GM19395 (cell line): ENCODE measurements around the gene ADGRG1.
"Not testable (repeated sequence)": the region's sequence is repeated elsewhere in the genome, so short reads cannot be mapped to it uniquely, and the experiment has no call there.

Experiments used
- ATAC-seq: cut with Tn5 transposase; IDR thresholded peaks from one replicate; pipeline ENCODE4 v1.9.1; 2021; ENCODE audit warnings: mild to moderate bottlenecking, moderate library complexity; ENCODE audit not compliant: unreplicated experiment

The ADGRG1 gene

DNA sequence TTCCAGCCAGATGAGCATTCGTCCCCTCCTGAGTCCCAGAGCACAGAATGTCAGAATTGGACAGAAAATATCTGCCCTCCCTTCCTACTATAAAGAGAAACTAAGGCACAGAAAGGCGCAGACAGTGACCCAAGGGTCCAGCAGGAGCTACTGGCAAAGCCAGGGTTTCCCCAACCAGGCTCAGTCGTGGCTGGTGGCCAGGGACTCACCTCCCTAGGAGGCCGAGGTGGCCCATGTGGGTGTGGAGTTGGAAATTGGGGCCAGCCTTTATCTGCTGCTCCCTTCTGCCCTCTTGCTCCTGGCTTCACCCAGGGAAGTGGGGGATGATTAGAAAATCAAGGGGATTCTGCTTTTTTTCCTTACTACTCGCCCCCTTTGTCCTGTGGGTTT lies 67.2 kb downstream of the ADGRG1 start:
- no peak for ATAC-seq

DNA sequence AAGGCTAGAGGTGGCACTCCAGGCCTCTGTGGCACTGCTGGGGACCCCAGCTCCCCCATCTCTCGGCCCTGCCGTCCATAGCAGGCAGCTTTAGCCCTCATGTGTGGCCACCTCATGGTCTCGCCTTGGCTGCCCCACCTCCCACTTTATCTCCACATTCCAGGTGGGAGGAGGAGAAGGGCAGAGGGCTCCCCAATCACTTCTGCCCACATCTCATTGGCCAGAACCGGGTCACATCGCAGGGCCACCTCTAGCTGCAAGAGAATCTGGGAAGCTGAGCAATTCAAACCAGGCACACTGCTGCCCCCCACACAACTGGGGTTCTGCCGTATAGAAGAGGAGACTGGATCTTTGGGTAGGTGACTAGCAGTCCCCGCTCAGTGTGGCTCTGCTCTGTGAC lies 67.8 kb downstream of the ADGRG1 start:
- no peak for ATAC-seq

DNA sequence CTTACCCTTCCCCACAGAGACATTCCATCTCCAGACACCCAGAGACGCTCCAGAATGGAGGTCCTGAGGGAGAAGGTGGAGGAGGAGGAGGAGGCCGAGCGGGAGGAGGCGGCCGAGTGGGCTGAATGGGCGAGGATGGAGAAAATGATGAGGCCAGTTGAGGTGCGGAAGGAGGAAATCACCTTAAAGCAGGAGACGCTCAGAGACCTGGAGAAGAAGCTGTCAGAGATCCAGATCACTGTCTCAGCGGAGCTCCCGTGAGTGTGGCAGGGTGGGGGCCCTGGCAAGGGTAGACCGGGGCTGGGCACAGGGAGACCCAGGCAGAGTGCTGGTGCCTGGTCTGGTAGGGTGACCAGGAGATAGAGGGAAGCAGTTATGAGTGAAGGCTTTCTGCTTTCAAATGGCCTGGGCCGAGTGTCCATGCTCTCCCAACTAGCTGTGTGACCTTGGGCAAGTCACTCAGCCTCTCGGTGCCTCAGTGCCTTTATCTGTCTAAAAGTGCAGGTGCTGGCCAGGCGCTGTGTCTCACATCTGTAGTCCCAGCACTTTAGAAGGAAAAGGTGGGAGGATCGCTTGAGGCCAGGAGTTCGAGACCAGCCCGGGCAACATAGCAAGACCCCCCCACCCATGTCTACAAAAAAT lies 69.6 kb downstream of the ADGRG1 start:
- no peak for ATAC-seq

DNA sequence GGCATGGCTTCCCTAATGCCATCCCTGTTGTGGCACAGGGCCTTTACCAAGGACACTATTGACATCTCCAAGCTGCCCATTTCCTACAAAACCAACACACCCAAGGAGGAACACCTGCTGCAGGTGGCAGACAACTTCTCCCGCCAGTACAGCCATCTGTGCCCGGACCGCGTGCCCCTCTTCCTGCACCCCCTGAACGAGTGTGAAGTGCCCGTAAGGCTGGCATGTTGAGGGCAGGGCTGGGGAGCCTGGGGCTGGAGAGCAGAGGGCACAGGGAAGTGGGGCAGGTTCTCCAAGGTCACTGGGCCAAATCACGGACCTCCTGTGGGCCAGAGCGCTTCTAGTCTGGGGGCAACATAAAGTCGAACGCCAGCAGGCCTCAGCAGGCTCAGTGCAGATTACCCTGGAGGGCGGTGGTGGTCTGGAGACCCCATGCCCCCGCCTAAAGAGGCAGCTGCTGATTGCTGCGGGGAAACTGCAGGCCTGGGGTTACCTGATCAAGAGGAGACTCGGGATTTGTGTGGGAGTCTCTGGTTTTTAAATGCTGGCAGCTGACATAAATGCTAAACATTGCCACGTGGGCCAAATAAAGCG lies 70.5 kb downstream of the ADGRG1 start:
- no peak for ATAC-seq

DNA sequence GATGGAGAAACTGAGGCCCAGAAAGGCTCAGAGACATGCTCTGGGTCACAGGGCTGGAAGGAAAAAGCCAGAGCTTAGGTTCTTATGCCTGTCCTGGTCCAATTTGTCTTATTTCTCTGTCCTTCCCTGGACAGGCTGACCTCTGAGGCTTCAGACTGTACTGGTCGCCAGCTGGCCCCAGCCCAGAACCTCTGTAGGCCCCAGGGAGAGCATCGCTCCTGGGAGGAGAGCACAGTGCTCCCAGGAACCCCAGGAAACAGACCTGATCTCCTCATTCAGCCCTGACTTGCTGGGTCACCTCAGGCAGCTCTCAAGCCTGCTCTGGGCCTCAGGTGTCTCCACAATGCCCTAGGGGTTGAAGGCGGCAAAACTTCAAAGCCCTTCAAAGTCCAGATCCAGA lies 71.1 kb downstream of the ADGRG1 start:
- ATAC-seq, result no peak

DNA sequence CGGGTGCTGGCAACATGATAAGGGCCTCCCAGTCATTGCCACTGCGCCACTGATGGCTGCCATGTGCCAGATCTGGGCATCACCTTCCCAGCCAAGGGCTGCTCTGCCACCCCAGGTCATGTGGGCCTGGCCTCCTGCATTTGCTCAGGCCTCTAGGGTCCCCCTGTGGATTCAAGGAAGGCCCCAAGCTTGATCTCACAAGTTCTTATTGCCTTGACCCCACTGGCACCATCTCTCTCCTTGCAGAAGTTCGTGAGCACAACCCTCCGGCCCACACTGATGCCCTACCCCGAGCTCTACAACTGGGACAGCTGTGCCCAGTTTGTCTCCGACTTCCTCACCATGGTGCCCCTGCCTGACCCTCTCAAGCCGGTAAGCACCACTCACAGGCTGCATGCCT lies 71.5 kb downstream of the ADGRG1 start:
- ATAC-seq, result no peak

DNA sequence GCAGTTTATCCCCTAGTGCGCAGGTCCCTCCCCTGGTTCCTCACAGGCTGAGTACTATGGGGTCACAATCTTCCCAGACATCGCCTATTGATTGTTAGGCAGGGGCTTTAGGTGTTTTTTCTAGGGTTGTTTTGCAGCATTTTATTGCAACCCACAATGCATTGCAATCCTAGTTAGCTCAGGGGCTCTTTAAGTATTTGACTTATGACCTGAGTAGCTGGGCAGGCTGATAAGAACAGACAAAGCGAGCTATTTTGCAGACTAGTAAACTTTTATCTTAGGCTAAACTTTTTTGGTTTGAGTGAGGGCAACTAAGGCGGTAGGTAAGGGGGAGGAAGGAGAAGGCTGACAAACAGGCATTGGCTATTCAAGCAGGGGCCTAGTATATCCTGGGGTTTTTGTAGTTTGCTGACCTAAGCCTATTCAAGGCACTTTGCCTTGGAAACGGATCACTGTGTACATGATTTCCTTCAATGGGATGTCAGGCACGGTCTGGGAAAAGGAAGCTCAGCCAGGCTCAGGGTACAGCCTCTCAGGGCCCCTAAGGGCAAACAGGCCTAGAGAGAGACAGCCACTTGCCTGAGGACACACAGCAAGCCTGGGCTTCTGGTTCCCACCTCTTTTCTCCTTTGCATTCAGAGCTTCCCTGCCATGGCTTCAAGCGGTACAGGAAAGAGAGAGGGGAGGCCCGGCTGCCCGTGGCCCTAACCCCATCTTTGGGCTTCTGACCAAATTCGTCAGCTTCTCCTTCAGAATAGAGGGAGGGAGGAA lies 72.5 kb downstream of the ADGRG1 start:
- no peak for ATAC-seq

DNA sequence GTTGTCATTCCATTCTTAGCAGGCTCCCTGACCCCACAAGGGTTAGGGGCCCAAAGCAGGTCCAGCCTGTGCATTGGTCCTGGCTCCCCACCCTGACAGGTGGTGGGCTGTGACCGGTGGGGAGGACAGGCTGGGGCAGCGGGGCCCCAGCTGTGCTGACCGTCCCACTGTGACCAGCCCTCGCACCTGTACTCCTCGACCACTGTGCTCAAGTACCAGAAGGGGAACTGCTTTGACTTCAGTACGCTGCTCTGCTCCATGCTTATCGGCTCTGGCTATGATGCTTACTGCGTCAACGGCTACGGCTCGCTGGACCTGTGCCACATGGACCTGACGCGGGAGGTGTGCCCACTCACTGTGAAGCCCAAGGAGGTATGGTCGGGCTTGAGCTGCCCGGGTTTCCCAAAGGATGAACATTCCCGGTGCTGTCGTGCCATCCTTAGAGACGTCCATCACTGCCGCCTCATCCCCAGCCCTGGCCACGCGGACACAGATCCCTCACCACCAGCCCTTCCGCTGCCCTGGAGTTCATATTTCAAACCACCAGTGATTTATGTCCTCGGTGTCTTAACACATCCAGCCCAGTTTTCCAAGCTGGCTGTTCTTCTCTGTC lies 73.4 kb downstream of the ADGRG1 start:
- ATAC-seq, result no peak

DNA sequence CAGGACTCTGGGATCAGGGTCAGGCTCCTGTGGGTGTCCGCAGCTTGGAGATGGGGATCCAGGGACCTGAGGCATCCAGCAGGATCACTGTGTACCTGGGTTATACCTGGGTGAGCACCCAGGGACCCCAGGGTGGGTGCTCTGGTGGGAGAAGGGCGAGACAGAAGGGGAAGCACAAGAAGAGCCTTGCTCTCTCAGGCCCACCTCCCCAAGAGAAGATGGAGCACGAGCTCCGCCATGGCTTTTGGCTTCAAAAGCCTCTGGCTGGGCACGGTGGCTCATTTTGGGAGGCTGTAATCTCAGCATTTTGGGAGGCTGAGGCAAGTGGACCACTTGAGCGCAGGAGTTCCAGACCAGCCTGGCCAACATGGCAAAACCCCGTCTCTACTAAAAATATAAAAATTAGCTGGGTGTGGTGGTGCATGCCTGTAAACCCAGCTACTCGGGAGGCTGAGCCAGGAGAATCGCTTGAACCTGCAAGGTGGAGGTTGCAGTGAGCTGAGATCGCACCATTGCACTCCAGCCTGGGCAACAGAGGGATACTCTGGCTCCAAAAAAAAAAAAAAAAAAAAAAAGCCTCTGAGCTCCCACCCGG lies 75.1 kb downstream of the ADGRG1 start:
- ATAC-seq, result no peak

DNA sequence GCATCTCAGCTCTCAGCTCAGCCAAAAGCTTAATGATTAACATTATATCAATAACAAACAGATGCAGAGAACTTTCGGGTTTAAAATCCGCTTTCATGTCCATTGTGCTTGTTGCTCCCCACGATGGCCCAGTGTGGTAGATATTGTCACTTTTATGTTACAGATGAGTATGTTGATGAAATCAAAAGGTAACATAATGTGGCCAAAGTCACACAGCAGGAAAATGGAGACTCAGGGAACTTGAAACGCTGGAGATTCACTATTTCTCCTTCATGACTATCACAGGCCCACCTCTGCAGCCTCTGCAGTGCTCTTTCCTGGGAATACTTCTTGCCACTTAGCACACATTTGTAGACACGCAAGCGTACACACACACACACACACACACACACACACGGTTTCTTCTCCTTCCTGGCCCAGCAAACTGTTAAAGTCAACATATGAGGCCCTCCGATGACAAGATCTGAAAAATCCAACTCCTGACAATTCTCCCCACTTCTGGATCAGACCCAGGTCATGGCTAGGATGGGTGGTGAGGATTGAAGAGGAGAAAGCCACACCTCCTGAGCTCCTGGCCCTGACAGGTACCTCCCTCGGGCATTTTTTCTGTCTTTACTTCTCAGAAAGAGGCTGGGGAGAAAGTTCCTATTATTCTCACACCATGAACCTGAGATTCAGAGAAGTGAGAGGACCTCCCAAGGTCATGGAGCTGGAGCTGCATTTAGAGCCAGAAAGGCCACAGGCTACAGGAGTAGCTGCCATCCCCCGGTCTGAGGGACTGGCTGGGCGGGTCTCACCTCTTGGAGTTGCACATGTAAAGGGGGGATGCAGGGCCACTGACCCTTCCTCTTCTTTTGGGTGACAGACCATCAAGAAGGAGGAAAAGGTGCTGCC lies 75.8 kb downstream of the ADGRG1 start:
- ATAC-seq, result no peak

DNA sequence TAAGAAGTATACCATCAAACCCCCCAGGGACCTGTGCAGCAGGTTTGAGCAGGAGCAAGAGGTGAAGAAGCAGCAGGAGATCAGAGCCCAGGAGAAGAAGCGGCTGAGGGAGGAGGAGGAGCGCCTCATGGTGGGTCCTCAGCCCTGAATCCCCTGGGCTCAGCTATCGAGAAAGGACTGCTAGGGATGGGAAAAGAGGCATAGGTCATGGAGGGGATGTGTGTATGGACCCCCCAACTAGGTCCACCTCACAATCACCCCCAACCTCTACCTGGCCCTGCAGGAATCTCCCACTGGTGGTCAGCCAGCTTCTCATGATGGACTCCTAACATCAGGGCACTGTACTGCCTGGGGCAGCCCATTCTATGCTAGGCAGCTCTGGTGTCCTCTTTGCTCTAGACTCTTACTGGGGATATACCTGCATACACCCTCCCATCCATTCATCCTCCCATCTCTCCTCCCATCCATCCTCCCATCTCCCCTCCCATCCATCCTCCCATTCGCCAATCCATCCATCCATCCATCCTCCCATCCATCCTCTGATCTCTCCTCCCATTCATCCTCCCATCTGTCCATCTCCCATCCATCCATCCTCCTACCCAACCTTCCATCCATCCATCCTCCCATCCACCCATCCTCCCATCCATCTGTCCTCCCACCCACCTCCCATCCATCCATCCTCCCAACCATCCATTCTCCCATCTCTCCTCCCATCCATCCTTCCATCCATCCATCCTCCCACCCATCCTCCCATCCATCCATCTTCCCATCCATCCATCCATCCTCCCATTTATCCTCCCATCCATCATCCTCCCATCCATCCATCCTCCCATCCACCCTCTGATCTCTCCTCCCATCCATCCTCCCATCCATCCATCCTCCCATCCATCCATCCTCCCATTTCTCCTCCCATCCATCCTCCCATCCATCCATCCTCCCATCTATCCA lies 76.7 kb downstream of the ADGRG1 start:
- no peak for ATAC-seq

DNA sequence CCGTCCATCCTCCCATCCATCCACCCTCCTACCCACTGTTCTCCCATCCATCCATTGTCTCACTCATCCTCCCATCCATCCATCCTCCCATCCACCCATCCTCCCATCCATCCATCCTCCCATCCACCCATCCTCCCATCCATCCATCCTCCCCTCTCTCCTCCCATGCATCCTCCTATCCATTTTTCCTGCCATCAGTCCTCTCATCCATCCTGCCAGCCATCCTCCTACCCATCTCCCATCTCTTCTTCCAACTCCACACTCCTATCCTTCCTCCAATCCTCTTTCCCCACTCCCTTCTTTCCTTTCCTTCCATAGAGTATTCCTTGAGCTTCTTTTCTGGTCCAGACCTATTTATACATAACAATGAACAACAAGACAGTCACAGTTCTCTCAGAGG lies 78.3 kb downstream of the ADGRG1 start:
- no peak for ATAC-seq

DNA sequence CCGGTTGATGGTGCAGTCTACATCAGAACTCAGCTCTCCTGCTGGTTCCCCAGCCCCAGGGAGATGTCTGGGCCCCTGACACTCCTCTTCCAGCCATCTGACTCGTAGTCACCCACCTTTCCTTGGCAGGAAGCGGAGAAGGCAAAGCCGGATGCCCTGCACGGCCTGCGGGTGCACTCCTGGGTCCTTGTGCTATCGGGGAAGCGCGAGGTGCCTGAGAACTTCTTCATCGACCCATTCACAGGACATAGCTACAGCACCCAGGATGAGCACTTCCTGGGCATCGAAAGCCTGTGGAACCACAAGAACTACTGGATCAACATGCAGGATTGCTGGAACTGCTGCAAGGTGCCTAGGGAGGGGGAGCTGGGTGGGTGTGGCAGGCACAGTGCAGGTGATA lies 78.9 kb downstream of the ADGRG1 start:
- no peak for ATAC-seq

DNA sequence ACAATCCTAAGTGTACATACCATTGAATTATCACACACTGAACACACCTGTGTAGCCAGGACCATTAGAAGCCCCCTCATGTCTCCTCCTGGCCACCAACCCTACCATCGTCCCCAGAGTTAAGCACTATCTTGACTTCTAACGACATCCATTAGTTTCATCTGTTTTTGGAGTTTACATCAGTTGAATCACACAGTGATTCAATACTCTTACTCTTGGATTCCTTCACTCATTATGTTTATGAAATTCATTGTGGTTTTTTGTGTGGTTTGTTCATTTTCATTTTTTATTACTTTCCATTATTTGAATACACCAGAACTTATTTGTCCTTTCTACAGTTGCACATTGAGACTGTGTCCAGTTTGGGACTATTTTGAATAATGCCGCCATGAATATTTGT lies 79.7 kb downstream of the ADGRG1 start:
- ATAC-seq, result no peak

DNA sequence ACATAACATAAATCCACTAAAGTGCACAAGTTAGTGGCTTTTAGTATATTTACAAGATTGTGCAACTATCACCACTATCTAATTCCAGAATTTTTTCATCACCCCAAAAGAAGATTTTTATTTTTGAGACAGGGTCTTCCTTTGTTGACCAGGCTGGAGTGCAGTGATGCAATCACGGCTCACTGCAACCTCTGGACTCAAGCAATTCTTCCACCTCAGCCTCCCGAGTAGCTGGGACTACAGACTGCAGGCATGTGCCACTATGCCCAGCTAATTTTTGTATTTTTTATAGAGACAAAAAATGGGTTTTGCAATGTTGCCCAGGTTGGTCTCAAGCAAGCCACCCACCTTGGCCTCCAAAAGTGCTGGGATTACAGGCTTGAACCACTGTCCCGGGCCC lies 81.2 kb downstream of the ADGRG1 start:
- no peak for ATAC-seq

DNA sequence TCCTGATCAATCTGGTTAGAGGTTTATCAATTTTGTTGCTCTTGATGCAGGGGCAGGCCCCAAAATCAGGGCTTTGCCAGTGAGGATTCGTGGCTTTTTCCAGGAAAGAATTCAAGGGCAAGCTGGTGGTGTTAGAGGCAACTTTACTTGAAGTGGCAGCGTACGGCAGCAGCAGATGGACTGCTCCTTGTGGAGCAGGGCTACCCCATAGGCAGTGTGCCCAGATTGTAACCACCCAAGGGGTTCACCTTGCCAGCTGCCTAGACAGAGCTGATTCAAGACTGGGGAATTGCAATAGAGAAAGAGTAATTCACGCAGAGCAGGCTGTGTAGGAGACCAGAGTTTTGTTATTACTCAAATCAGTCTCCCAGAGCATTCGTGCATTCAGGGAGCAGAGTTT lies 82.9 kb downstream of the ADGRG1 start:
- no peak for ATAC-seq

DNA sequence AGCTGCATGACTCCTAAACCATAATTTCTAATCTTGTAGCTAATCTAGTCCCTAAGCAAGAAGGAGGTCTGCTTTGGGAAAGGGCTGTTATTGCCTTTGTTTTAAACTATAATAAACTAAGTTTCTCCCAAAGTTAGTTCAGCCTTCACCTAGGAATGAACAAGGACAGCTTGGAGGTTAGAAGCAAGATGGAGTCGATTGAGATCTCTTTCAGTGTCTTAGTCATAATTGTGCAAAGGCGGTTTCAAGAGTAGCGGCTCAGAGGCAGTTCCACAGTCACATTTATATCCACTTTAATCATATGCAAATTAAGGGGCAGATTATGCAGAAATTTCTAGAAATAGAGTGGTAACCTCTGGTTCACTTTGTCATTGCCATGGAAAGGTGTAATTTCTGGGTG lies 83.6 kb downstream of the ADGRG1 start:
- no peak for ATAC-seq

DNA sequence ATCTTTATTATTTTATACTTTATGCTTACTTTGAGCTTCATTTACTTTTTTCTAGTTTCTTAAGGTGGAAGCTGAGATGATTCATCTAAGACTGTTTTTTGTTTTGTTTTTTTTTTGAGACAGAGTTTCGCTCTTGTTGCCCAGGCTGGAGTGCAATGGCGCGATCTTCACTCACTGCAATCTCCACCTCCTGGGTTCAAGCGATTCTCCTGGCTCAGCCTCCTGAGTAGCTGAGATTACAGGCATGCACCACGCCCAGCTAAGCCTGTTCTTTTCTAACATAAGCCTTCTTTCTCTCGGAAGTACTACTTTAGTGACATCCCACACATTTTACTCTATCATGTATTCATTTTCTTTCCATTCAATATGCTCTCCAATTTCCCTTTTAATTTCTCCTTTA lies 84.1 kb downstream of the ADGRG1 start:
- ATAC-seq, result not testable (repeated sequence)

DNA sequence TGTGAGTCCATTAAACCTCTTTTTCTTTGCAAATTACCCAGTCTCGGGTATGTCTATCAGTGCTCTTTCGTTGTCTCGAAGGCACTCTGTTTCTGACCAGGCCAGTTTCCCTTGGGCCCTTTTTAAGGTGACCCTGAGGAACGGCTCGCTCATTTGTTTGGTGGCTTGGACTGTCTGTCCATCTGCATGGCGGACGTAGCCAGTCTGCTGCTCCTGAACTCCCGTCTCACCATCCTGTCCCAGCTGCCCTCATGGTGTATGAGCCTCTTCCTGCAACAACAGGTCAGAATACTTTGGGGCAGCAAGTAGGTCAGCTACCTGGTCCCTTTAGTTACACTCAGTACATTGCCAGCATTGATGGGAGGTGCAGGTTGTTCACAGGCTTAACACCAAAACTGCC lies 85.2 kb downstream of the ADGRG1 start:
- no peak for ATAC-seq
